ENCODE results near the gene CEP20. TPM values are rescaled to one million over a fixed set of nuclear protein-coding genes. Genes with fewer than 3 reads are reported as not detected.

The CEP20 gene
- polyA plus RNA-seq, 2 of the 4 experiments (the other 2 are of a cell fraction), result 58.7 to 97.5 TPM

DNA sequence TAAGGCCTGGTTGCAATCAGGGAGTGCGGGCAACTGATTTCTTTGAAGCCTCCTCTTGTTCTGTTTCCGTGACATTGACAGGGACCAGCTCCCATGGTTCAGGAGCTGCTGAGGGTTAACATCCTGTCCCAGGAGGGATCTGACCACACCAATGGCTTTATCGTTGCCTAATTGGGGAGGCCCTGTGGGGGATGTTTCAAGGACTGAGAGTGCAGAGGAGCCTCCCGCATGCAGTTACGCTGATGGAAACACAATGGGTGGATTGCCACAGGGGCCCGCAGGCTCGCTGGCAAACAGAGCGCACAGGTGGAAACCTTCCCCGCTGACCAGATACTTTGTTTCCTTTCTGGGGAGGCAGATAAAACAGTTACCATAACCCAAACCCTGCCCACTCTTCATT, 37.2 kb upstream of the CEP20 start:
- Histone ChIP-seq H3K4me3 (no peak overlapping the region), H3K27ac (peak overlapping the region in 1 of 2 experiments; percentile 47; a peak in 1 of 6 replicates), H3K4me2 (no peak overlapping the region), H3K4me1 (peaks cover 12% of the 10 kb centered on the region), H3K9me3 (no peaks in the 10 kb centered on the region)
- TF ChIP-seq, protein P1, sequence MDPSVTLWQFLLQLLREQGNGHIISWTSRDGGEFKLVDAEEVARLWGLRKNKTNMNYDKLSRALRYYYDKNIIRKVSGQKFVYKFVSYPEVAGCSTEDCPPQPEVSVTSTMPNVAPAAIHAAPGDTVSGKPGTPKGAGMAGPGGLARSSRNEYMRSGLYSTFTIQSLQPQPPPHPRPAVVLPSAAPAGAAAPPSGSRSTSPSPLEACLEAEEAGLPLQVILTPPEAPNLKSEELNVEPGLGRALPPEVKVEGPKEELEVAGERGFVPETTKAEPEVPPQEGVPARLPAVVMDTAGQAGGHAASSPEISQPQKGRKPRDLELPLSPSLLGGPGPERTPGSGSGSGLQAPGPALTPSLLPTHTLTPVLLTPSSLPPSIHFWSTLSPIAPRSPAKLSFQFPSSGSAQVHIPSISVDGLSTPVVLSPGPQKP (IDR thresholded peaks at IDR 0.05; ENCODE audit: low read depth, low read length), result no peak
- TF ChIP-seq BHLHE40 (IDR thresholded peaks at IDR 0.05; ENCODE audit: low read depth, low read length) (no peak), ZSCAN20 (CRISPR knock-in tag; IDR thresholded peaks at IDR 0.05) (no peak), CBX8 (IDR thresholded peaks at IDR 0.05) (no peak)
- TF ChIP-seq, protein P2, sequence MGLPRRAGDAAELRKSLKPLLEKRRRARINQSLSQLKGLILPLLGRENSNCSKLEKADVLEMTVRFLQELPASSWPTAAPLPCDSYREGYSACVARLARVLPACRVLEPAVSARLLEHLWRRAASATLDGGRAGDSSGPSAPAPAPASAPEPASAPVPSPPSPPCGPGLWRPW (IDR thresholded peaks at IDR 0.05), result no peak
- ChIA-PET CTCF (interaction anchor here (1.3 kb wide), 1 partner anchor 25 kb away, joined by 3 read pairs; no protein-coding TSS in a partner anchor), POLR2A (no interaction called here)
- FAIRE-seq (no peak), DNase-seq (ENCODE audit: low read depth in 1 of 2, low spot score in 1 of 2) (no peak), ATAC-seq (no peak)
- WGBS (ENCODE audit: missing lambda C conversion rate), result 92% methylated on average over 9 of the region's 9 CpGs

DNA sequence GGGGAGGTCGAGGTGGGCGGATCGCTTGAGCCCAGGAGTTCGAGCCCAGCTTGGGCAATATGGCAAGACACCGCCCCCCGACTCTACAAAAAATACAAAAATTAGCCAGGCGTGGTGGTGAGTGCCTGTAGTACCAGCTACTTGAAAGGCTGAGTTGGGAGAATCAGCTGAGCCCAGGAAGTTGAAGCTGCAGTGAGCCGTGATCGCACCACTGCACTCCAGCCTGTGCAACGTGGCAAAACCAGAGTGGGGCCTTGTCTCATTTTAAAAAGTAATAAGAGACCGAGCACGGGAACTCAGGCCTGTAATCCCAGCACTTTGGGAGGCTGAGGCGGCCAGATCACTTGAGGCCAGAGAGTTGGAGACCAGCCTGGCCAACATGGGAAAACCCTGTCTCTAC, 36.6 kb upstream of the CEP20 start:
- FAIRE-seq (no peak), ATAC-seq (no peak), DNase-seq (ENCODE audit: low read depth in 1 of 2, low spot score in 1 of 2) (no peak)
- Histone ChIP-seq H3K9me3 (no peaks in the 10 kb centered on the region), H3K27ac (peak overlapping the region in 1 of 2 experiments; percentile 38; a peak in 1 of 6 replicates), H3K4me1 (peaks cover 18% of the 10 kb centered on the region), H3K4me2 (no peak overlapping the region), H3K4me3 (no peak overlapping the region)
- POLR2A ChIA-PET, result no interaction called here
- 94% methylated on average over 13 of the region's 13 CpGs for WGBS (ENCODE audit: missing lambda C conversion rate)
- CTCF ChIA-PET, result interaction anchor here (0.6 to 1.3 kb wide), 2 partner anchors 19 to 25 kb away, joined by 3 to 4 read pairs; no protein-coding TSS in a partner anchor
- TF ChIP-seq CBX8 (IDR thresholded peaks at IDR 0.05) (no peak), TP53 (CRISPR knock-in tag; IDR thresholded peaks at IDR 0.05) (no peak), FOXS1 (CRISPR knock-in tag; IDR thresholded peaks at IDR 0.05) (no peak), HEYL (CRISPR knock-in tag; IDR thresholded peaks at IDR 0.05) (no peak), JUN (IDR thresholded peaks at IDR 0.05) (no peak), EHMT2 (IDR thresholded peaks at IDR 0.05; ENCODE audit: low read depth) (no peak), TFCP2L1 (CRISPR knock-in tag; IDR thresholded peaks at IDR 0.05) (no peak), ZSCAN20 (CRISPR knock-in tag; IDR thresholded peaks at IDR 0.05) (no peak), NR3C1 (IDR thresholded peaks at IDR 0.05) (no peak), POLR2AphosphoS2 (conservative IDR thresholded peaks at IDR 0.05; ENCODE audit: low read length) (no peak), MYC (IDR thresholded peaks at IDR 0.05; ENCODE audit: borderline replicate concordance, low read length) (no peak), KDM1A (IDR thresholded peaks at IDR 0.05; ENCODE audit: low read depth) (no peak), SREBF2 (IDR thresholded peaks at IDR 0.05) (no peak)
- TF ChIP-seq, protein P3, sequence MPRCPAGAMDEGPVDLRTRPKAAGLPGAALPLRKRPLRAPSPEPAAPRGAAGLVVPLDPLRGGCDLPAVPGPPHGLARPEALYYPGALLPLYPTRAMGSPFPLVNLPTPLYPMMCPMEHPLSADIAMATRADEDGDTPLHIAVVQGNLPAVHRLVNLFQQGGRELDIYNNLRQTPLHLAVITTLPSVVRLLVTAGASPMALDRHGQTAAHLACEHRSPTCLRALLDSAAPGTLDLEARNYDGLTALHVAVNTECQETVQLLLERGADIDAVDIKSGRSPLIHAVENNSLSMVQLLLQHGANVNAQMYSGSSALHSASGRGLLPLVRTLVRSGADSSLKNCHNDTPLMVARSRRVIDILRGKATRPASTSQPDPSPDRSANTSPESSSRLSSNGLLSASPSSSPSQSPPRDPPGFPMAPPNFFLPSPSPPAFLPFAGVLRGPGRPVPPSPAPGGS (IDR thresholded peaks at IDR 0.05), result no peak
- TF ChIP-seq, protein P4, sequence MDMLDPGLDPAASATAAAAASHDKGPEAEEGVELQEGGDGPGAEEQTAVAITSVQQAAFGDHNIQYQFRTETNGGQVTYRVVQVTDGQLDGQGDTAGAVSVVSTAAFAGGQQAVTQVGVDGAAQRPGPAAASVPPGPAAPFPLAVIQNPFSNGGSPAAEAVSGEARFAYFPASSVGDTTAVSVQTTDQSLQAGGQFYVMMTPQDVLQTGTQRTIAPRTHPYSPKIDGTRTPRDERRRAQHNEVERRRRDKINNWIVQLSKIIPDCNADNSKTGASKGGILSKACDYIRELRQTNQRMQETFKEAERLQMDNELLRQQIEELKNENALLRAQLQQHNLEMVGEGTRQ (IDR thresholded peaks at IDR 0.05), result no peak
- TF ChIP-seq, protein P5, sequence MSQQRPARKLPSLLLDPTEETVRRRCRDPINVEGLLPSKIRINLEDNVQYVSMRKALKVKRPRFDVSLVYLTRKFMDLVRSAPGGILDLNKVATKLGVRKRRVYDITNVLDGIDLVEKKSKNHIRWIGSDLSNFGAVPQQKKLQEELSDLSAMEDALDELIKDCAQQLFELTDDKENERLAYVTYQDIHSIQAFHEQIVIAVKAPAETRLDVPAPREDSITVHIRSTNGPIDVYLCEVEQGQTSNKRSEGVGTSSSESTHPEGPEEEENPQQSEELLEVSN (IDR thresholded peaks at IDR 0.05; ENCODE audit: borderline replicate concordance, low read depth), result no peak
- TF ChIP-seq, protein P6, sequence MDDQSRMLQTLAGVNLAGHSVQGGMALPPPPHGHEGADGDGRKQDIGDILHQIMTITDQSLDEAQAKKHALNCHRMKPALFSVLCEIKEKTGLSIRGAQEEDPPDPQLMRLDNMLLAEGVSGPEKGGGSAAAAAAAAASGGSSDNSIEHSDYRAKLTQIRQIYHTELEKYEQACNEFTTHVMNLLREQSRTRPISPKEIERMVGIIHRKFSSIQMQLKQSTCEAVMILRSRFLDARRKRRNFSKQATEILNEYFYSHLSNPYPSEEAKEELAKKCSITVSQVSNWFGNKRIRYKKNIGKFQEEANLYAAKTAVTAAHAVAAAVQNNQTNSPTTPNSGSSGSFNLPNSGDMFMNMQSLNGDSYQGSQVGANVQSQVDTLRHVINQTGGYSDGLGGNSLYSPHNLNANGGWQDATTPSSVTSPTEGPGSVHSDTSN (IDR thresholded peaks at IDR 0.05), result no peak

Data from A549 (cell line).